Stimulated activated CD4-positive, alpha-beta T cell treated with anti-CD3 and anti-CD28 coated beads, Interleukin-1b, Interleukin-23, amount 100 ng/mL, for 4 hours (primary cell): Measurements from ENCODE around the gene TMEM82.

Experiments used
- DNase-seq, 2 donors: peaks; one replicate each; pipeline ENCODE4 v3.0.0-alpha.2; 2020; ENCODE audit warnings: low read depth in 2 of 2

TMEM82 gene

DNA sequence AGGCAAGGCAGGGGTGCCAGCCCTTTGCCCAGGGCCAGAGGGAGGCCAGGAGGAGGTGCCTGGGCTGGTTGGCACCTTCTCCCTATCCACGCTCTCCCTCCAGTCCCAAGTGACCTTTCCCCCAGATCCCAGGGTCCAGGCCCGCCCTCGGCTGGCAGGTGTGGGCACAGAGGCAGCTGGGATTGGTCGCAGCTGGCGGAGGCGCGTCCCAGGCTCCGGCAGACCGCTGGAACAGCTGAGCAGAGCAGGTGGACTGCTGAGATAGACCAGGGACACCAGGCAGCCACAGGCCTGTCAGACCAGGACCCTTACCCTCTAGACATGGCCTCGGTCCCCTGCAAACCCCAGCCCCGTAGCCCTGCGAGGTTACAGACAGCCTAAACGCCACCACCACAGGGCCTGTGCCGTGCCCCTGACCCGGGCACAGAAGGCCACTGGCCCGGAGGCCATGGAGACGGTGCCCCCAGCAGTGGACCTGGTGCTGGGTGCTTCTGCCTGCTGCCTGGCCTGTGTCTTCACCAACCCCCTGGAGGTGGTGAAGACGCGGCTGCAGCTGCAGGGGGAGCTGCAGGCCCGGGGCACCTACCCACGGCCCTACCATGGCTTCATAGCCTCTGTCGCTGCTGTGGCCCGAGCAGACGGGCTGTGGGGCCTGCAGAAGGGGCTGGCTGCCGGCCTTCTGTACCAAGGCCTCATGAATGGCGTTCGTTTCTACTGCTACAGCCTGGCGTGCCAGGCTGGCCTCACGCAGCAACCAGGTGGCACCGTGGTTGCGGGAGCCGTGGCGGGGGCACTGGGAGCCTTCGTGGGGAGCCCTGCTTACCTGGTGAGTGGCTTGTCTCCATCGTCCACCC, 6.0 kb upstream of the TMEM82 start, which contains the start of gene SLC25A34:
Gene SLC25A34, plus strand, starts transcription at position 221 of the 854 bp plus-strand sequence. Its CDS starts 228 bp downstream, at position 449.
- DNase-seq = no peak

DNA sequence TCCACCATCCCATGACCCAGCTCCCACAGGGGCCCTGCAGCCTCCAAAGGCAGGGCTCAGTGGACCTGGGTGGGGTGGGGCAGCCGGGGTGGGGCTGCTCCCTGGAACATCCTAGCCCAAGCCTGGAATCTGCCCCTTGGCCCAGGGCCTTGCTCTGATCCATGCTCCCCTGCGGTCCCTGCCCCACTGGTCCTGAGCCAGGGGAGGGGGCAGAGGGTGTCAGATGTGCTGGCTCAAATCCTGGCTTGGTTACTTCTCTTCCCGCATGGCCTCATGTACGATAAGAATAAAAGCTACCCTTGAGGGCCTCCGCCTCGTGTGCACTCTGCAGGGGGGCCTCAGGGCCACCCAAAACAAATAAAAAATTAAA, 5.4 kb upstream of the TMEM82 start:
- no peak for DNase-seq

DNA sequence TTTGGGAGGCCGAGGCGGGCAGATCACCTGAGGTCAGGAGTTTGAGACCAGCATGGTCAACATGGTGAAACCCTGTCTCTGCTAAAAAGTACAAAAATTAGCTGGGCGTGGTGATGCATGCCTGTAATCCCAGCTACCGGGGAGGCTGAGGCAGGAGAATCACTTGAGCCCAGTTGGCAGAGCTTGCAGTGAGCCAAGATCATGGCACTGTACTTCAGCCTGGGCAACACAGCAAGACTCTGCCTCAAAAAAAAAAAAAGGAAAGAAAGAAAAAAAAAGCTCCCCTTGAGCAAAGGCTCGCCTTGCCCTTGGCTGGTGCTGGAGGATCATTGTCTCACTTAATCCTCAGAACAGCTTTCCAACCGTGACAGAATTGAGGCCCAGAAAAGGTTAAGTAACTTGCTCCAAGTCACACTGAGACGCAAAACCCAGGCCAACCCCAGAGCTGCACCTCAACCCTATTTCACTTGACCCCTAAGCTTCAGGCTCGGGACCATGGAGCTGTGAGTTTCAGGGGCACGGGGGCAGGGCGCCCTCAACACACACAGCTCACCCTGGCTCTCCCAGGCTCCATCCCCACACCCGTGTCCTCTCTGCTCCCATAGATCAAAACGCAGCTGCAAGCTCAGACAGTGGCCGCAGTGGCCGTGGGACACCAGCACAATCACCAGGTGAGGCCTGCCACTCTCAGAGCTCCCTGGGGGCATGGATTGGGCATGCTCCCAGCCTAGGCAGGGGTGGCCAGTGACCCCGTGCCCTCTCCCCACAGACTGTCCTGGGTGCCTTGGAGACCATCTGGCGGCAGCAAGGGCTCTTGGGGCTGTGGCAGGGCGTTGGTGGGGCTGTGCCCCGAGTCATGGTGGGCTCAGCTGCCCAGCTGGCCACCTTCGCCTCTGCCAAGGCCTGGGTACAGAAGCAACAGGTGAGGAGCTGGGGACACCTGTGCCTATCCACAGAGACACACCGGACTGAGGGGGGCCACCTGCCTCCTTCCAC, 4.7 kb upstream of the TMEM82 start:
- DNase-seq = no peak

DNA sequence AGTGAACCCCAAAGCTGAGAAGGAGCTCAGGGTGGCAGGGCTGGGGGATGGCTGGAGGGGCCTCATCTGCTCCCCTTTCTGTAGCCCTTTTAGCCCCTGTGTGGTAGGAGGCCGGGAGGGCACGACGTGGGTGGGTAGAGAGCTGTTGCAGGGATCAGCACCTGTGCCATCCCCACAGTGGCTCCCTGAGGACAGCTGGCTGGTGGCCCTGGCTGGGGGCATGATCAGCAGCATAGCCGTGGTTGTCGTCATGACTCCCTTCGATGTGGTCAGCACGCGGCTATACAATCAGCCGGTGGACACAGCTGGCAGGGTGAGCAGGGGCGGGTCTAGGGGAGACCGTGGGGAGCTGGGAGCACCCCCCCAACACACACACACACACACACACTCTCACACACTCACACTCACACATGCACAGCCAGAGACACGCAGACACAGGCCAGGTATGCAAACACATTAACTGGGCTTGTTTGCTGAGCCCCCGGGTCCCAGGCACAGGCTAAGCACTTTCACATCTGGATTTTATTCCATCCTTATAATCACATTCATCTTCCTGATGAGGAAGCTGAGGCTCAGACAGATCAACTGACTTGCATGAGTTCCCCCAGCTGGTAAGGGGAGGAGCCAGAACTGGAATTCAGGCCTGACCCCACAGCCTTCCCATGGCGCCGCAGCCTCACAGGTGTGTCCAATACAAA, 3.7 kb upstream of the TMEM82 start:
- DNase-seq = no peak

DNA sequence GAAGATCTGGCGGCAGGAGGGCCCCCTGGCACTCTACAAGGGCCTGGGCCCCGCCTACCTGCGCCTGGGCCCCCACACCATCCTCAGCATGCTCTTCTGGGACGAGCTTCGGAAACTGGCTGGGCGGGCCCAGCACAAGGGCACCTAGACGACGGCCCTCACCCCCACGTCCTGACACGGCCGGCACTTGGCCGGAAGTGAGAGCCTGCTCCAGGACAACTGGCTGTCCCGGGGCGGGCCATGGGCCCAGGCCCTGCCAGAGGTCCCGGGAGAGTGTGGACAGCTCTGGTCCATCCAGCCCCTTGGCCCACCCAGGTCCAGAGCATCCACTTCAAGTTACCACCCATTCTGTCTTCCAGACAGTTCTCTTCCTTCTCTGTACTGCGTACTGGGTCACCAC, 3.0 kb upstream of the TMEM82 start:
- no peak for DNase-seq

DNA sequence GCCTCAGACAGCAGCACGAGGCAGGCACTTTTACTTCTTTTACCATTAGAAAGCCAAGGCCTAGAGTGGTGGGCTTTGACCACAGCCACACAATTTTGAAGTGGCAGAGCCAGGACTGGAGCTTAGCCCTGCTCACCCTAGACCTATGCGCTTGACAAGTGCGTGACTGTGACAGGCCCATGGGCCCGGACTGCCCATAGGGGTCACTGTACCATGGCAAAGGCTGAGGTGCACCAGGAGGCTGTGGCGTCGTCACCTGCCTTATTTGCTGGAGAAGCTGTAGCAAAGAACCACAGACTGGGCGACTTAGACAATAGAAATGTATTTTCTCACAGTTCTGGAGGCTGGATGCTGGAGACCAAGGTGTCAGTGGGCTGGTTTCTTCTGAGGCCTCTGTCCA, 2.6 kb upstream of the TMEM82 start:
- no peak for DNase-seq

DNA sequence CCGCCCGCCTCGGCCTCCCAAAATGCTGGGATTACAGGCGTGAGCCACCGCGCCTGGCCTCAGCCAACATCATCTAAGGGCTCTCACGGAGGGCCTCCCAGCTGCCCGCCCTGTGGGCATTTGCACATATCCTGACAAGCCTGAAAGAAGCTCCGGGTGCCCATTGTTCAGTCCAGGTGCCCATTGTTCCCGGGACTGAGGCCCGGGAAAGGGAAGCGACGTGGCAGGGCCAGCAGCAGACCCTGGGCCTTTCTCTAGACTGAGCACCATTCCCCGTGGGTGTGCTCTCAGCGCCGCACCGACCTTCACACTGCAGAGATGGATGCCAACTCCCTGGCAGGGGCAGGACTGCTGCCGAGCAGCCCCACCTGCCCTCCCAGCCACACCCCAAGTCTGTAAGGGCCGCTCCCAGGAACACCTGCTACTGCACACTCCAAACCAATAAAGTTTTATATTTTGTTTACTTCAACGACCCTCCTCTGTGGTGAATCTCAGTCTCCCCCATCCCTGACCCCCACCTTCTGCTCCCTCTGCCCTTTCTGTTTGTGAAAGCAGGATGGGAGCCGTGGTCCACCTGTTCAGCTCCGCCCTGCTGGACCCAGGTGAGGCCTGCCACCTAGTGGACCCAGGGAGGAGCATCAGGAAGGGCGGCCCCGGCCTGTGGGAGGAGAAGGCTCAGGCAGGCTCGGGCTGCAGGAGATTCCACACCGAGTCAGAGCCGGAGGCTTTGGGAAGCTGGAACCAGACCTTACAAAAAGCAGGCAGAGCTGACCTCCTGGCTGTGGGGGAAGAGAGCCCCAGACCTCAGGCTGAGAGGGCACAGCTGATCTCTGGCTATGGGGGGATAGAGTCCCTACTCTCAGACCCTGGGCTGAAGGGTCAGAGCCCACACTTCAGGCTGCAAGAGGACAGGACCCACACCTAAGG, 1.1 kb upstream of the TMEM82 start:
- DNase-seq = peak; percentile 48 to 57

DNA sequence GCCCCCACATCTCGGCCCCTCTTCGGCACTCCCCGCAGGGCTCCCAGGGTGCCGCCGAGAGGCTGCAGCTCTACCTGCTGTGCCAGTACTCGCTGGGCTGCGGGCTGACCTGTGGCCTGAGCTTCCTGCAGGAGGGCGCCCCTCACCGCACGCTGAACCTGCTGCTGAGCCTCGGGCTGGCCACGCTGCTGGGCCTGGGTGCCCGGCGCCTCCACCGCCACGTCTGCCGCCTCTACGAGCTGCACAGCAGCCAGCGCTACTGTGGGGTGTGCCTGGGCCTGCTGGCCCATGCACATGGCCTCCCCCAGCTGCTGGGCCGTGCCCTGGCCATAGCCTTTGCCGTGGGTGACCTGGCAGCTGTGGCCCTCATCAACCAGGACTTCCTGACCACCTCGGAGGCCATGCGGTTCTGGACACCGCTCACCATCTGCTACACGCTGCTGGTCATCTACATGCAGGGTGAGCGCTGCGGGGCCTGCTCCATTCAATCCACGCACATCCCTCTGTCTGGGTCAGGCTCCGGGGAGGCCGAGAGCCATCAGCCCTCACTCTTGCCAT, 1.9 kb downstream of the TMEM82 start:
- DNase-seq = no peak

DNA sequence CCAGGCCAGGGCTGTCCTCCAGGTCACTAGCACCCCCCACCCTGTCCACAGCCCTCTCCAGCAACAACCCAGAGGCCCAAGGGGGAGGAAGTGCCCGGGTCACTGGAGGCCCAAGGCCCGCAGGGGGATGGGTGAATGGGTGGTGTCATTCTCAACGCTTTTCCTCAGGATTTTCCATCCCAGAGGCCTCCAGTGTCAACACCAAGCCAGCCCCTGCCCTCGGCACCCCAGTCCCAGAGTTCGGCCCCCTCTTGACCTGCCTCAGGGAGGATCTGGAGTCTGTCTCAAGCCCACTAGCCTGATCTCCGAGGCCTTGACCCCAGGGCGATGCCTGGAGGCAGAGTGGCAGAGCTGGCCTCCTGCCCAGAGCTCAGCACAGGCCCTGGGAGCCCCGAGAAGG, 5.1 kb downstream of the TMEM82 start:
- DNase-seq = no peak

DNA sequence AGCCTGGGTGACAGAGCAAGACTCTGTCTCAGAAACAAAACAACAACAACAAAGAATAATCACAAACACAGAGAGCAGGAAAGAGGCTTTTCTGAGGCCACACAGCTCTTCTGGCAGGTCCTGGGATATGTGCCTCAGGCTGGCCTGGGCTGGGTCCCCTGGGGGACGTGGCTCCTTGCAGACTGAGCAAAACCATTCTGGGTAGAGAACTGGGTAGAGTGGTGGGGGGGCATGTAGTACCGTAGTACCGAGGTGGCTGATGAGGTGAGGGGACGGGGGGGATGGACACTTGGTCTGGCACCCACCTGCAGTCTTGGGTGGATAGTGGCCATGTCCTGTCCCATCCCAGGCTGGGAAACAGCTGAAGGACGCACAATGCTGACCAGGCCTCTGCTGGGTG, 6.0 kb downstream of the TMEM82 start:
- no peak for DNase-seq

DNA sequence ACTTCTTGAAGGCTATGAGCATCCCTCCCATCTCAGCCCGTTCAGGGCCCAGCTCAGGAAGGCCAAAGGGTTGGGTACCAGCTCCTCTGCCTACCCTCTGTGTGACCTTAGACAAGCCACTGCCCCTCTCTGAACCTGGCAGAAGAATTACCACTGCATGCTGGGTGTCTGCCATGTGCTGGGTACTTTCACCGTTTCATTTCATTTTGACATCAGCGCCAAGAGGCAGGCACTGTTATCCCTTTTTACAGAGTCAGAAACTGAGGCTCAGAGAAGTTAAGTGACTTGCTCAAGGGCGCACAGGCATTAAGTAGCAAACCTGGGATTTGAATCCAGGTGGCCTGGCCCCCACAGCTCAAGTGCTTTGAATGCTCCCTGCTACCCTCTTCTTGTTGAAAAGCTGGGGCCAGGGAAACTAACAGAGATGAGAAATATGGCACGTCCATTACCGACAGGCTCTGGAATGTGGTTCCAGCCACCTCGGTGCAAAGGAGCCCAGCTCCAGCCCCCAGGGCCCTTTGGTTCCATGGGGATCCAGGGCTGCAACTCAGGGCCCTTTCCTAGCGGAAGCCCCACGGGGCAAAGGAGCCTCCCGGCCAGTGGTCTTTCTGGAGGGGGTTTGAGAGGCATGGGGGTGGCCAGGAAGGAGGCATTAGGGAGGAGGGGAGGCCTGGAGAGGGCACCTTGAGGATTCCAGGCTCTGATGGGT, 6.5 kb downstream of the TMEM82 start:
- DNase-seq = no peak

DNA sequence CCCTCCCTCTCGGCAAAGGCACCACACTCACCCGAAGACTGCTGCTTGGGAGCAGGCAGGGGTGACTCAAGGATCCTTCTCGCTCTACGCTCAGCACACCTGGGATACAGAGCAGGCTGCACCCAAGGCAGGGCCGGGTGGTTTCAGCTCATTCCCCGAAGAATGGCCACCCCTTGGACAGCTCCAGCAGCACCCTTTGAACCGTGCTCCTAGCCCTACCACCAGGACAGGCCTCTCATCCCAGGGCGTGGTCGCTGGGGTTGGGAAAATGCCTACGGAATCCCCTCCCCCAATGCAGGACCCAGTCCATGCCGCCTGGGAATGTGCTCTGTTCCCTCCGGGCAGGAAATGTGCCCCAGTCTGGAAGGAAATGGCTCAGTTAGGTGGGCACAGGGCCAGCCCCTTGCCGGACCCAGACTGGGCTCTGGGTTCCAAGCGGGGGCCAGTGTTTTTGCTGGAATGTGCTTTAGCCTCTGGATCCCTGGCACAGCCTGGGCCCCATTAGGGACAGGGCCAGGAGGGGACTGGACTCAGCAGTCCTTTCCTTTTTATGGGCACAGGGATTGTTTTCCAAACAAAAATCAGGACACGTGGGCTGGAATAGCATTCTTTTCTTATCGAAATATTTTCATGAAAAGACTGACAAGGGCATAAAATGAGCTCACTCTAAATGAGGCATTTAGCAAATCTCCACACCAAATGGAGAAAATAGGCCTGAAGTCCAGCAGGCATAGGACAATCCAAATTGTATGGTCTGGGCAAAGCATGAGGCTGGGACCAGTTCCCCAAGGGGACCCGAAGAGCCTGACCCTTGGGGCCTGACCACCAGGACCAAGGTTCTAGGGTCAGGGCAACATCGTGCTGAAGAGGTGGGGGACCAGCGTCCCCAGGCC, 7.3 kb downstream of the TMEM82 start:
- no peak for DNase-seq

DNA sequence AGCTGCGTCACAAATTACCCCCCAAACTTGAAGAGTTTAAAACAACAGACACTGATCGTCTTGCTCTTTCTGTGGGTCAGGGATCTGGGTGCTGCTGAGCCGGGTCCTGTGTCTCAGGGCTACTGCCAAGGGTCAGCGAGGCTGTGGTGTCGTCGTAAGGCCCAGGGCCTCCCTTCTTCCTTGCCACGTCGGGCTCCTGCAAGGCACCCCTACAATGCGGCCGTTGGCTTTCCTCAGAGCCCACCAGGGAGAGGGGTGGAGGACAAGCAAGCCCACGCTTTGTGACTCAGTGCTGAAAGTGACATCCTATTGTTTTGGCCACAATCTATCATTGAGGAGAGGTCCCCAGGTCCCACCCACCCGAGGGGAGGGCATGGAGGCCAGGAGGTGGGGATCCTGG, 8.6 kb downstream of the TMEM82 start:
- DNase-seq = no peak

DNA sequence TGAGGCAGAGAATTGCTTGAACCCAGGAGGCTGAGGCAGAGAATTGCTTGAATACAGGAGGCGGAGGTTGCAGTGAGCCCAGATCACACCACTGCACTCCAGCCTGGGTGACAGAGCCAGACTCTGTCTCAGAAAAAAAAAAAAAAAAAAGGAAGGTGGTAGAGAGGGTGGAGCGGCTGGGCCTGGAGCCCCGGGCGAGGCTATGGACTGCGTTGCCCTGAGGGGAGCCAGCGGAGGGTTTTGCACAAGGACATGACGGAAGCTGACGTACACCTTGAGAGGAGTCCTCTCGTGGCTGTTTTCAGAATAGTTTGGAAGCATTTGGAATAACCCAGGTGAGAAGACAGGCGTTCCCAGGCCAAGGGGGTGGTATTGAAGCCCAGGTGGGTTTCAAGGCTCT, 9.4 kb downstream of the TMEM82 start:
- no peak for DNase-seq

DNA sequence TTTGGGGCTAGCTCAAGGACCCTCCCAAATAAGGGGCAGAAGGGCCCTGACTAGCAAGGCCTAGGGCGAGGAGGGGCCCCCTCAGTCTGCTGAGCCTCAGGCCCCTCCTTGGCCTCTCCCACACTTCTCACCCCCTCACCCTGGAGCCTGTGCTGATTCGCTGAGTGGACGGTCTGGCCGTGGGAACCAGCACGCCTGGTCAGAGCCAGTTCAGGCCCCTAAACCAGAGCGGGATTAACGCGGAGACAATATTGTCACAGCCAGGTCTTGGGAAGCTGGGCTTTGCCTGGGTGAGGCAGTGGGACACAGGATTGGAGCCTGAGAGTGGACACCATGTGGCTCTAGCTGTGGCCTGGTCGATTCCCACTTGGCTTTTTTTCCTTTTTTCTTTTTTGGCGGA, 11.5 kb downstream of the TMEM82 start:
- no peak for DNase-seq

DNA sequence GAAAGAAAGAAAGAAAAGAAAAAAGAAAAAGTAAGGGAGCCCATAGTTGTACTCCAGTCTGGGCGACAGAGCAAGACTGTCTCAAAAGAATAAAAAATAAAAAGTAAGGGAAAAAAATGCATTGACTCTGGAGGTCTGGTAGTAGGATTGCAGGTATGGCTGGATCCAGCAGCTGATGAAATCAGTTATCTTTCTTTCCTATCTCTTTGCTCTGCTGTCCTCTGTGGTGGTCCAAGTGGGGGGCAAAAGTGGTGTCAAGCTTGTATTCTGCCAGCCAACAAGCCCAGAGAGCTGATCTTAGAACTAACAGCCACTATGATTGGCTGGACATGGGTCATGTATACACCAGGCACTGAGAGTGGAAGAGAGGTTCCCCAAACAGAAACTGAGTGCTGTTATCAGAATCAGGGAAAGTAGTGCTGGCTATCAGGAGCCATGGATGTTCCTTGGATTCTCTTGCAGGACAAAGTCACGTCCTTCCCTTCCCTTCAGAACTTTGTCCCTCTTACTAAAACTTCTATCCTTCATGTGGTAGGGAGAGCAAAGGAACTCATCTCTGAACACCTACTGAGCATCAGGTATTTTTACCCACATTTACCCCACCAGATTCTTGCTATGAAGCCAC, 12.8 kb downstream of the TMEM82 start:
- DNase-seq = no peak

DNA sequence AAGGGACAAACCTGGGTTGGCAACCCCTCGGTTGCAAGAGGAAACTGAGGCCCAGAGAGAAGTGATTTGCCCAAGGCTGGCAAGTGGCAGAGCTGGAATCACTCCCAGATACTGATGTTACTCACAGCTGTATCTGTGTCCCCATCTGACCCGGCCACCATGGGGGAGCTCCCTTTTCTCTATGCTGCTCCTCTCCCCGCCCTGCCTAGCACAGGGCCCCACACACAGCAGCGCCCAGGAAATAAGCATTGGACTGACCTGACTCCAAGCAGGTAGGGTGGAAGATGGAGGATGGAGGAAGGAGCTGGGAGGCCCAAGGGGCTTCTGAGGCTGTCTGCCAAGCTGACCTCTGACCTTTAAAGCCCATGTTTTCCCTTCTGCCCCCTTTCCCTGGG, 13.3 kb downstream of the TMEM82 start:
- DNase-seq = no peak
